SK-MEL-5 (cell line): Measurements from ENCODE around the gene PTPRU. TPM values are rescaled to one million over a fixed set of nuclear protein-coding genes. Genes with fewer than 3 reads are reported as not detected.
A peak's percentile ranks its signal among the peaks of the same experiment; 100 is the strongest.

ENCODE experiments used
- DNase-seq: peaks from one replicate; pipeline ENCODE4 v3.0.0-alpha.2; 2016; ENCODE audit warnings: low read depth, low spot score
- in situ Hi-C: cut with HindIII; loops from 2 replicates; pipeline ENCODE4 v1.10.0; 2016; ENCODE audit warnings: low sequenced_read_pairs, high pct_unique_total_duplicates, low pct_unique_long_range_greater_than_20kb
- total RNA-seq: library from RNA; depleted of rRNA; stranded (reverse); fragments of >200 nt; shearing (Covaris generic); gene quantifications from 2 replicates; pipeline ENCODE4 v1.2.3, GENCODE V29; 2014

PTPRU gene
- total RNA-seq, 1 experiment from 2014 or later, result 3.3 TPM

DNA sequence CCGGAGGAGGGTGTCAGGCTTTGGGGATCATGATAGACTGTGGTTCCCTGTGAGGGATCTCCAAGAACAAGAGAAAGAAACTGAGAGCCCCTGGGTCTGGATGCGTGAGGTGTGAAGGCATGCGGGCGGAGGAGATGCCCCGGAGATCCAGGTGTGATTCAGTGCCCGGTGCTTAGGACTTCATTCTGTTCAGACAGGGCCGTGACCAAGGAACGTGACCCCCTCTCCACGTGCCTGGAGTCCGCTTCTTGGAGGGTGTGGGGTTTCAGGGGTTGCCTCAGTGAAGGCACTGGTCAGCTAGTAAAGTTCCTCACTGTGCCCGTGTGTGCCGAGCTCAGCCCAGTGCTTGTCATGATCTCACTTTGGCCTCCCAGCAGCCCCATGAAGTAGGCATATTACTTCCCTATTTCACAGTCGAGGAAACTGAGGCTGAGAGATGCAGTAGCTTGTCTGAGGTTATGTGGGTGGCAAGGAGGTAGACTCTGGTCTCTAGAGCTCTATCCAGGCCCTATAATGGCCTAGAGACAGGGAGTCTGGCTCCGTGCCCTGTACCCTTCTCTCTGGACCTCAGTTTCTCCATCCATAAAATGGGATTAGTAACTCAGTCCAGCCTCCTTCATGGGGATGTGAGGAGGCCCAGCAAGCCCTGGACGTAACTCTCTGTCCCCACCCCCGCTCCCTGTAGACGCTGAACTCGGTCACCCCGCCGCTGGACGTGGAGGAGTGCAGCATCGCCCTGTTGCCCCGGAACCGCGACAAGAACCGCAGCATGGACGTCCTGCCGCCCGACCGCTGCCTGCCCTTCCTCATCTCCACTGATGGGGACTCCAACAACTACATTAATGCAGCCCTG is 81.0 kb downstream of the PTPRU start:
- in situ Hi-C loops, result no loop called here
- DNase-seq, result no peak

- in situ Hi-C loops, result no loop called here
Observed at GRCh38 chr1:29317916-29318530, 81.7 kb downstream of the PTPRU start.

DNA sequence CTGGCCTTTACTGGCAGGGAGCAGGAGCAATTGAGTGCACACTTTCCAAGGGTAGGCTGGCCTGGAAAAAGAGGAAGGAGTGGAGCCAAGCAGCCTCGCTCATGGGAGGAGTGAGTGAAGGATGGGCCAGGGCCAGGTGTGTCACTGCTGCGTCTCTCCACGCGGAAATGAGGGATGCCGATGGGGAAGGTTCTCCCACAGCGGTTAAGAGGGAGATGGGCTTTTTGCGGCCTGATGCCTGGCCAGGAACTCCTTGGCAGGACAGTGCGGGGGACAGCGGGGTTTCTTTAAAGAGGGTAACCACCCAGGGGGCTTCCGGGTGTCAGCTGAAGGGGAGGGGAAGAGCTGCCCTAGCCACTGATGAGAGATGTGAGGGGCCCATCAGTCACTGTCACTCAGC is 82.4 kb downstream of the PTPRU start:
- DNase-seq, result no peak
- in situ Hi-C loops, result no loop called here

More at GRCh38 chr1:29317916-29318530, 81.7 kb downstream of the PTPRU start:
- DNase-seq, result no peak

DNA sequence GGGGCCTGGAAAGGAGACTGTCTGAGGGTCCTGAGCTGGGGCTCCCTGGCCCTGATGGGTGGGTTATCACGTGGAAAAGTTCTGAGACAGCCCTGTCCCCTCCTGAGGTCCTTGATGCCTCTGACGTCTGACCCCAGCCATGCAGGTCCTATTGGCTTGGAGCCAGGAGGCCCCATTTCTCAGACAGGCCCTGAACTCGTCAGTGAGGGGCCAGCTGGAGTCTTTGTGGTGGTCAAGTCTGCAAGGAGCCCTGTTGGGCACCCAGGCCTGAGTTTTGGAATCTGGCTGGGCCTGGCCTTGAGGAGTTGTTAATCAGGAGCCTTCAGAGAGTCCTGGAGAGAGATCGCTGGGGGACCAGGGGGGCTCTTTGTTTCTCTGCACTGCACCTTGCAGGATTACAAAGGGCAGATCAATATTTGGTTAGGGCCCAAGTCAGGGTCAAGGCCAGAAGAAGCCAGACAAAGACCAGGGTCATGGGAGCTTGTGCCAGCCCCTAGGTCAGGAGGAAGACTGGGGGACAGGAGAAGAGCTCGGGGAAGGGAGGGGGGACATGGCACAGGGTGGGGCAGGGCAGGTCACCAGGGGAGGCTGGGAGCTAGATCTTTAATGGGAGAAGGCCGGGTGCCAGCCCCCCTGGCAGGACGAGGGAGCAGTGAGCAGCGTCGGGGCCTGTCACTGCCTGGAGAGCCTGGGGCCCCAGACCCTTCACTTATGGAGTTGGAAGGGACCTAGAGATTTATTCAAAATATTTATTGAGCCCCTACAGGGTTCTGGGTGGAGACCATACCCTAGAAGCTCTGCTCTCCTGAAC is 83.2 kb downstream of the PTPRU start:
- in situ Hi-C loops, result no loop called here
- no peak for DNase-seq

DNA sequence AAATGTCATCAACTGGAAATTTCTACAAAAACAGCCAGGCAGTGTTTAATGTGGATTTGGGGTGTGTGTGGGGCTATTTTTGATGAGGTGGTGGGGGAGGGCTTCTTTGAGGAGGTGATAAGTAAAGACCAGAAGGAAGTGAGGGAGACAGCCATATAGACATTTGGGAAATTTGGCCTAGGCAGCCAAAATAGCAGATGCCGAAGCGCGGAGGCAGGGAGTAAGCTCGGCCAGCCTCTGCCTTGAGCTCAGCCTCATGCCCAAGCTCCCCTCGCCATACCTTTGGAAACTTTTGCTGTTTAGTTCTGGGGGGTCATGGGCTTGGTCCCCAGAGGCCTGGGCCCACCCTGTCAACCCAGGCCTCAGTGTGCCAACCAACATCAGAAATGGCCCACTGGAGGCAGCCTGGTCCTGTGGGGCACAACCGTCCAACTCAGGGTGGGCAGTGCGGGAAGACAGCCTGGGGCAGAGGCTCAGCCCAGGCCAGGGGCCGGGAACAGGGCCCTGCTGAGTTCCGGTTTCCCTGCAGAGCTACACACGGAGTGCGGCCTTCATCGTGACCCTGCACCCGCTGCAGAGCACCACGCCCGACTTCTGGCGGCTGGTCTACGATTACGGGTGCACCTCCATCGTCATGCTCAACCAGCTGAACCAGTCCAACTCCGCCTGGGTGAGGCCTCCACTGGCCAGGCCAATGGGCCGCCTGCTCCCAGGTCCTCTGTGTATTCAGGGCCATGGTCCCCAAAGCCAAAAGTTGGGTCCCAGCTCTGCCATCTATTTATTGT is 84.0 kb downstream of the PTPRU start:
- in situ Hi-C loops, result no loop called here
- DNase-seq, result no peak

GRCh38 chr1:29321176-29321575 is 84.9 kb downstream of the PTPRU start:
- DNase-seq, result no peak
- in situ Hi-C loops, result no loop called here

DNA sequence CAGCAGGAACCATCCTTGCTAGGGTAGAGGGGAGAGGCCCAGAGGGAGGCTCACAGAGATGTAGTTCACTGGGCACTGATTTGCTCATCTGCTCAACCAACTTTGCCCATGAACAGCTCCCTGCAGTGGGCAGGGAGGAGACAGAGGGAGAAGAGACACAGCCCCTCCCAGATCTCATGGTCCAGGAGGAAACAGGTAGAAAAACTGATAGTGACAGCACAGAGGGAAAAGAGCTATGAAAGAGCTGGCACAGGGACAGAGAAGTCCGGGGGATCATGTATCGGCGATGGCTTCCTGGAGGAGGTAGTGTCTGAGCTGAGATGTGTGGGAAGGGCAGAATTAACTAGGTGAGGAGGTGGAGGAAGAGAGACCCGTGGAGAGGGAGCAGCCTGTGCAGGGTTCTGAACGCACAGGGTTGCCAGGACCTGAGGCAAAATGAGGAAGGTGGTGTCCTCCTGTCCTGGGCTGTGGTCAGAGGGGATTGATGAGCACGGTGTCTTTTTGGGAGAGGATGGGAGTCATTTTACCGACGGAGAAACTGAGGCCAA is 85.9 kb downstream of the PTPRU start:
- in situ Hi-C loops, result no loop called here
- DNase-seq, result no peak

DNA sequence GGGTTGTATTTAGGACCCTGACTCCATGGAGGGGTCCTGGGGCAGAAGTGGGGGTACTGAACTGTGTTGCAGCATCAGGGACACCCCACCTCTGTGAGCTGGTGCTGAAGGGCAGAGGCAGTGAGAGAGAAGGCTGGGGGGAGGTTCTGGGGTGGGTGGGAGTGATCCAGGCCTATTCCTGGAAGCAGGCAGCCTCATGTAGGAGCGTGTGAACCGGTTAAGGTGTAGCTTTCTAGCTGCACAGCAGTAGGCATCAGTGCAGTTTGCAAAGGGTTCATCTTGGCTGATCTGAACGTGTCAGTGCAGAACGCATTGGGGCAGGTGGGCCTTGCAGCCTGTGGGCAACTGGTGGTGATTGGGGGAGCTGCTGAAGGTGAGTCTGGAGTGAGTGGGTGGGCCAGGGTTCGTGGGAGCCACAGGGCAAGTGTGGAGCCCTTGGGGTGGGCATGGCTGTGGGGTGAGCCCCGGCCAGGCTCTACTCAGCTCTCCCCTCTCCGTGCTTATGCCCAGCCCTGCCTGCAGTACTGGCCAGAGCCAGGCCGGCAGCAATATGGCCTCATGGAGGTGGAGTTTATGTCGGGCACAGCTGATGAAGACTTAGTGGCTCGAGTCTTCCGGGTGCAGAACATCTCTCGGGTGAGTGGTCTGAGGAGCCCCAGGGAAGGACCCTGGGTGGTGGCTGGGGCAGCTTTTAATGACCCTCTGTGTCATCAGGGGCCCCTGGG is 86.7 kb downstream of the PTPRU start:
- no peak for DNase-seq

DNA sequence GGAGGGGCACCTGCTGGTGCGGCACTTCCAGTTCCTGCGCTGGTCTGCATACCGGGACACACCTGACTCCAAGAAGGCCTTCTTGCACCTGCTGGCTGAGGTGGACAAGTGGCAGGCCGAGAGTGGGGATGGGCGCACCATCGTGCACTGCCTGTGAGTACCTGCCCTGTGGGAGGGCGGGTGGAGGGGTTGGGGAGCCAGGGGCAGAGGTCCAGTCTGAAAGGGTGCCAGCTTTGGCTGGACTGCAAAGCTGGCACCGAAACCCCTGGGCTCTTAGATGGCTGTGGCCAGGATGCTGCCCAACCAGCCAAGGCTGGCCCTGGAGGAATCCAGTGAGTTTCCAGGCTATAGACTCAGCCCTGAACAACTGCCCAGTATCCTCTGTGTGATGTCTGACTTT is 87.3 kb downstream of the PTPRU start:
- DNase-seq, result no peak
- in situ Hi-C loops, result no loop called here

More for the DNA sequence above, 86.7 kb downstream of the PTPRU start:
- in situ Hi-C loops, result no loop called here

- DNase-seq, result no peak
- in situ Hi-C loops, result no loop called here
Observed at GRCh38 chr1:29324202-29324601, 87.9 kb downstream of the PTPRU start.

DNA sequence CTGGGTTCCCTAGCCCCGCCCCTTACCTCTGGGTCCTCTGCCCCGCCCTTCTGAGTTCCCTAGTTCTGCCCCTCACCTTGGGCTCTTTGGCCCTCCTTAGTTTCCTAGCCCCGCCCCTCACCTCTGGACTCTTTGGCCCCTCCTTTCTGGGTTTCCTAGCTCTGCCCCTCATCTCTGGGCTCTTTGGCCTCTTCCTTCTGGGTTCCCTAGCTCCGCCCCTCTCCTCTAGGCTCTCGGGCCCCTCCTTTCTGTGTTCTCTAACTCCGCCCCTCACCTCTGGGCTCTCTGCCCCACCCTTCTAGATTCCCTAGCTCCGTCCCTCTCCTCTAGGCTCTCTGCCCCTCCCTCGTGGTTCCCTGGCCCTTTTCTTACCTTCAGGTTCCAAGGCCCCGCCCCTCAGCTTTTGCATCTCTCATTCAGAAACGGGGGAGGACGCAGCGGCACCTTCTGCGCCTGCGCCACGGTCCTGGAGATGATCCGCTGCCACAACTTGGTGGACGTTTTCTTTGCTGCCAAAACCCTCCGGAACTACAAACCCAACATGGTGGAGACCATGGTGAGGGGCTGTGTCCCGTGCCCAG is 88.5 kb downstream of the PTPRU start:
- DNase-seq, result peak; percentile 28
- in situ Hi-C loops, result no loop called here

DNA sequence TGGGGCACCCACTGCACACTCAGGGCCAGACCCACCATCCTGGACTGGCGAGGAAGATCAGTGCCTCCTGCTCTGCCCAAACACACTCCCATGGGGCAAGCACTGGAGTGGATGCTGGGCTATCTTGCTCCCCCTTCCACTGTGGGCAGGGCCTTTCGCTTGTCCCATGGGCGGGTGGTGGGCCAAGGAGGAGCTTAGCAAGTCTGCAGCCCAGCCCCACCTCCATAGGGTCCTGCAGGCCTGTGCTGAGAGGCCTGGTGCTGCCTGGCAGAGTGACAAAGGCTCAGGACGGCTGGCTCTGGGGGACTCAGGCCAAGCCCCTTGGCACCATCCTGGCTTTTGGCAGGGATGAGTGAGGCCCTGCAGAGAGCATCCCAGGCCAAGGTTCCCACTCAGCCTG is 89.4 kb downstream of the PTPRU start:
- in situ Hi-C loops, result no loop called here
- DNase-seq, result no peak

DNA sequence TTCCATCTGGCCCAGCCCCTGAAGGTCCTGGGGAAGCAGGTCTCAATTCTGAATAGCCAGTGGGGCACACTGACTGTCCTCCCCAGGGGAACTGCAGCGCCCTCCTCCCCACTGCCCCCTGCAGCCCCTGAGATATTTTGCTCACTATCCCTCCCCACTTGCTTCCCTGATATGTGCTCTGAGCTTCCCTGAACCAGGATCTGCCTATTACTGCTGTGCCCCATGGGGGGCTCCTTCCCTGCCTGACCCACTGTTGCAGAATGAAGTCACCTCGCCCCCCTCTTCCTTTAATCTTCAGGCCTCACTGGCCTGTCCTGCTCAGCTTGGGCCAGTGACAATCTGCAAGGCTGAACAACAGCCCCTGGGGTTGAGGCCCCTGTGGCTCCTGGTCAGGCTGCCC is 89.8 kb downstream of the PTPRU start:
- no peak for DNase-seq
- in situ Hi-C loops, result no loop called here

- in situ Hi-C loops, result no loop called here
- no peak for DNase-seq
Observed at GRCh38 chr1:29327223-29327935, 91.1 kb downstream of the PTPRU start.

GRCh38 chr1:29329022-29329775 is 92.9 kb downstream of the PTPRU start:
- in situ Hi-C loops, result no loop called here
- no peak for DNase-seq
